Caco-2 (cell line): ENCODE results near the gene SRGAP3. TPM values are rescaled to one million over a fixed set of nuclear protein-coding genes. Genes with fewer than 3 reads are reported as not detected.

ENCODE experiments used
- BruUV-seq: library from RNA; stranded (reverse); fragments of 400-500 nt; replicated peaks from 2 replicates; lab custom pipeline; 2021; lab: Mats Ljungman, UMichigan
- CTCF ChIA-PET: fragments of 300-600 bp; sonication (Branson Sonifier 250); formaldehyde crosslinking; loops from one replicate; lab custom pipeline; 2022; ENCODE audit warnings: antibody characterized with exemption; lab: Charles Lee
- POLR2A ChIA-PET: fragments of 300-600 bp; sonication (Branson Sonifier 250); formaldehyde crosslinking; loops from one replicate; lab custom pipeline; 2022; ENCODE audit warnings: antibody characterized with exemption; lab: Charles Lee
- DNase-seq, 2 experiments: peaks; one replicate each; pipeline versions ENCODE4 v3.0.0 to v3.0.0-alpha.2; 2020 to 2022
- H3K27me3 ChIP-seq: replicated peaks from 2 replicates; pipeline ENCODE4 v1.6.0; 2011; ENCODE audit warnings: low read length; ENCODE audit not compliant: control insufficient read depth, insufficient read depth
- H3K36me3 ChIP-seq: 2 replicates; pipeline ENCODE4 v1.5.1; 2011; ENCODE audit warnings: low read length; ENCODE audit not compliant: control insufficient read depth, insufficient read depth
- H3K4me1 ChIP-seq: fragments of 250-450 bp; sonication (Bioruptor Pico); 2 replicates; pipeline ENCODE4 v1.5.1; 2020; ENCODE audit warnings: mild to moderate bottlenecking
- H3K4me3 ChIP-seq: 2 replicates; pipeline ENCODE4 v1.5.1; 2011; ENCODE audit warnings: low read depth, mild to moderate bottlenecking, control low read depth, low read length
- H3K9me3 ChIP-seq: fragments of 250-450 bp; sonication (Bioruptor Pico); 2 replicates; pipeline ENCODE4 v1.5.1; 2020; ENCODE audit warnings: mild to moderate bottlenecking, moderate library complexity
- H3K27ac Mint-ChIP-seq: one replicate; pipeline ENCODE4 v1.8.0; 2022; ENCODE audit warnings: mixed read lengths; ENCODE audit not compliant: unreplicated experiment
- H3K27me3 Mint-ChIP-seq: one replicate; pipeline ENCODE4 v1.8.0; 2022; ENCODE audit warnings: mixed read lengths; ENCODE audit not compliant: insufficient read depth, unreplicated experiment
- H3K36me3 Mint-ChIP-seq: one replicate; pipeline ENCODE4 v1.8.0; 2022; ENCODE audit warnings: mild to moderate bottlenecking, mixed read lengths; ENCODE audit not compliant: insufficient read depth, unreplicated experiment
- H3K4me1 Mint-ChIP-seq: one replicate; pipeline ENCODE4 v1.8.0; 2022; ENCODE audit warnings: low read depth, mixed read lengths; ENCODE audit not compliant: unreplicated experiment
- H3K4me3 Mint-ChIP-seq: one replicate; pipeline ENCODE4 v1.8.0; 2022; ENCODE audit warnings: mild to moderate bottlenecking, moderate library complexity, mixed read lengths; ENCODE audit not compliant: unreplicated experiment
- H3K9me3 Mint-ChIP-seq: one replicate; pipeline ENCODE4 v1.8.0; 2022; ENCODE audit warnings: mixed read lengths; ENCODE audit not compliant: unreplicated experiment
- CTCF ChIP-seq, 2 experiments: fragments of 200-600 bp in 1 of 2; IDR thresholded peaks; 1 replicate in 1 of 2; 2 replicates in 1 of 2; pipeline versions ENCODE4 v1.5.1 to v1.8.0; 2011 to 2022; ENCODE audit warnings: antibody characterized with exemption in 1 of 2, control low read depth in 1 of 2, inconsistent platforms in 1 of 2, low read depth in 1 of 2, low read length in 1 of 2, mild to moderate bottlenecking in 1 of 2, moderate library complexity in 1 of 2; ENCODE audit not compliant: insufficient read depth in 1 of 2, severe bottlenecking in 1 of 2, unreplicated experiment in 1 of 2
- intact Hi-C: fragments of 100-400 bp; cut with micrococcal nuclease; formaldehyde crosslinking; loops from one replicate; pipeline ENCODE4 v1.10.0; 2022; ENCODE audit not compliant: unreplicated experiment
- total RNA-seq: library from RNA; stranded (reverse); gene quantifications from 2 replicates; pipeline ENCODE4 v1.2.3, GENCODE V29; 2022

Gene SRGAP3
- total RNA-seq, 1 experiment from 2014 or later, result 1.3 TPM

- no peaks in the 10 kb centered on the region for H3K27me3 ChIP-seq
- Mint-ChIP-seq H3K27me3 (peaks cover 6% of the 10 kb centered on the region), H3K4me1 (no peaks in the 10 kb centered on the region), H3K9me3 (peaks cover 10% of the 10 kb centered on the region), H3K27ac (no peak overlapping the region), H3K4me3 (no peak overlapping the region), H3K36me3 (no peaks in the 10 kb centered on the region)
- peaks cover 7% of the 10 kb centered on the region; the same call in 1 of the 2 replicates for H3K9me3 ChIP-seq
- intact Hi-C loops, result no loop called here
- TF ChIP-seq CTCF (IDR thresholded peaks at IDR 0.05; ENCODE audit: insufficient read depth in 1 of 2, low read depth in 1 of 2, low read length in 1 of 2, severe bottlenecking in 1 of 2, unreplicated experiment in 1 of 2), result no peak
- no peak overlapping the region for H3K4me3 ChIP-seq
- no TSS peak for BruUV-seq
- POLR2A ChIA-PET, result no interaction called here
- no peaks in the 10 kb centered on the region for H3K4me1 ChIP-seq
- no peak for DNase-seq
- no peaks in the 10 kb centered on the region for H3K36me3 ChIP-seq
- CTCF ChIA-PET, result no interaction called here
Observed at GRCh38 chr3:9064251-9064650, 185.2 kb downstream of the SRGAP3 start.

GRCh38 chr3:9062570-9062969, 186.9 kb downstream of the SRGAP3 start:
- Histone ChIP-seq H3K4me3 (no peak overlapping the region), H3K36me3 (no peaks in the 10 kb centered on the region), H3K27me3 (no peaks in the 10 kb centered on the region), H3K4me1 (no peaks in the 10 kb centered on the region), H3K9me3 (peaks cover 7% of the 10 kb centered on the region; the same call in 1 of the 2 replicates)
- no peak overlapping the region for H3K4me3 Mint-ChIP-seq
- POLR2A ChIA-PET, result no interaction called here
- no peaks in the 10 kb centered on the region for H3K36me3 Mint-ChIP-seq
- H3K27ac Mint-ChIP-seq, result no peak overlapping the region
- H3K4me1 Mint-ChIP-seq, result no peaks in the 10 kb centered on the region
- peaks cover 10% of the 10 kb centered on the region for H3K9me3 Mint-ChIP-seq
- intact Hi-C loops, result no loop called here
- no peak for TF ChIP-seq CTCF (IDR thresholded peaks at IDR 0.05; ENCODE audit: insufficient read depth in 1 of 2, low read depth in 1 of 2, low read length in 1 of 2, severe bottlenecking in 1 of 2, unreplicated experiment in 1 of 2)
- BruUV-seq, result no TSS peak
- CTCF ChIA-PET, result no interaction called here
- DNase-seq, result no peak
- peaks cover 6% of the 10 kb centered on the region for H3K27me3 Mint-ChIP-seq

GRCh38 chr3:9061634-9062033, 187.8 kb downstream of the SRGAP3 start:
- Histone ChIP-seq H3K9me3 (peaks cover 7% of the 10 kb centered on the region; the same call in 1 of the 2 replicates), H3K27me3 (no peaks in the 10 kb centered on the region), H3K4me3 (no peak overlapping the region), H3K4me1 (no peaks in the 10 kb centered on the region), H3K36me3 (no peaks in the 10 kb centered on the region)
- no peak for TF ChIP-seq CTCF (IDR thresholded peaks at IDR 0.05; ENCODE audit: insufficient read depth in 1 of 2, low read depth in 1 of 2, low read length in 1 of 2, severe bottlenecking in 1 of 2, unreplicated experiment in 1 of 2)
- H3K27me3 Mint-ChIP-seq, result peaks cover 6% of the 10 kb centered on the region
- no peak overlapping the region for H3K27ac Mint-ChIP-seq
- intact Hi-C loops, result no loop called here
- H3K36me3 Mint-ChIP-seq, result no peaks in the 10 kb centered on the region
- no peak overlapping the region for H3K4me3 Mint-ChIP-seq
- ChIA-PET POLR2A (no interaction called here), CTCF (no interaction called here)
- no TSS peak for BruUV-seq
- no peak for DNase-seq
- H3K4me1 Mint-ChIP-seq, result no peaks in the 10 kb centered on the region
- H3K9me3 Mint-ChIP-seq, result peaks cover 10% of the 10 kb centered on the region
